GM06990 (cell line): ENCODE measurements around the gene CCDC187.
"Not testable (repeated sequence)": the region's sequence is repeated elsewhere in the genome, so short reads cannot be mapped to it uniquely, and the experiment has no call there.

Source experiments
- DNase-seq: peaks from one replicate; pipeline ENCODE4 v3.0.0-alpha.2; 2011; ENCODE audit not compliant: insufficient read length; ENCODE audit errors: extremely low read depth
- H3K27me3 ChIP-seq: replicated peaks from 2 replicates; pipeline ENCODE4 v1.6.0; 2011; ENCODE audit warnings: low read length; ENCODE audit not compliant: control insufficient read depth, insufficient read depth
- H3K36me3 ChIP-seq: 2 replicates; pipeline ENCODE4 v1.5.1; 2011; ENCODE audit warnings: low read length; ENCODE audit not compliant: control insufficient read depth, insufficient read depth
- H3K4me3 ChIP-seq: replicated peaks from 2 replicates; pipeline ENCODE4 v1.5.1; 2011; ENCODE audit warnings: low read depth, mild to moderate bottlenecking, control low read depth, low read length
- TF ChIP-seq, protein P1 (sequence below): IDR thresholded peaks from 2 replicates; pipeline ENCODE4 v1.5.1; 2011; ENCODE audit warnings: low read length, control low read depth, mild to moderate bottlenecking, inconsistent platforms; ENCODE audit not compliant: insufficient read depth, poor library complexity, severe bottlenecking

CCDC187 gene

DNA sequence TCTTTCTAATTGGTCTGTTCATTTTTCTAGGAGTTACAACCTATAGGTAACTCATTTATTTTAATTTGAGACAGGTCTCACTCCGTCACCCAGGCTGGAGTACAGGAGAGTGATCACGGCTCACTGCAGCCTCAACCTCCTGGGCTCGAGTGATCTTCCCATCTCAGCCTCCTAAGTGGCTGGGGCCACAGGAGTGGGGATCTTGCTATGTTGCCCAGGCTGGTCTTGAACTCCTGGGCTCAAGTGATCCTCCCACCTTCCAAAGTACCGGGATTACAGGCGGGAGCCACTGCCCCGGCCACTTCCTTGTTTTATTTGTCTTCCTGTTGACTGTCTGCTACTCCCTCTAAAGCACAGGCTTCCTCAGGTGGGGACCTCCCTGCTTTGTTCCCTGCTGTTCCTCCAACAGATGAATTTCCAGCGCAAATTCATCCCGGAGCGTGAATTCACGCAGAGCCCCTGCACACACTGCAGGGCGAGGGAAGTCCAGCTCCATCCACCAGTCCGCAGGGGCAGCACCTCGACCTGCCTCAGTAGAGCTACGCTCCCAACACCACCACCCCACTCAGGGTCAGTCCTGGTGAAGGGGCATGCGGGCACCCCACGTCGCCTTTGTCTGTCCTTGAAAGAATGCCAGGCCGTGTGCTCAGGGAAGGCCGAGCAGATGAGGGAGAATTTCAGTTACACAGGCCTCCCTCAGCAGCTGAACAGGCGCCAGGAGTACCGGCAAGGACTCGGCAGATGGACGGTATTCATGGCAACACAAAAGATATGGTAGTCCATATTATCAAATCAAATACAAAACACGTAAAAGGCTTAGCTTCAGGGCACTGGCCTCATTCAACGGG lies 64.5 kb downstream of the CCDC187 start:
- Histone ChIP-seq H3K36me3 (peaks cover 20% of the 10 kb centered on the region), H3K27me3 (no peaks in the 10 kb centered on the region), H3K4me3 (no peak overlapping the region)
- TF ChIP-seq, protein P1, sequence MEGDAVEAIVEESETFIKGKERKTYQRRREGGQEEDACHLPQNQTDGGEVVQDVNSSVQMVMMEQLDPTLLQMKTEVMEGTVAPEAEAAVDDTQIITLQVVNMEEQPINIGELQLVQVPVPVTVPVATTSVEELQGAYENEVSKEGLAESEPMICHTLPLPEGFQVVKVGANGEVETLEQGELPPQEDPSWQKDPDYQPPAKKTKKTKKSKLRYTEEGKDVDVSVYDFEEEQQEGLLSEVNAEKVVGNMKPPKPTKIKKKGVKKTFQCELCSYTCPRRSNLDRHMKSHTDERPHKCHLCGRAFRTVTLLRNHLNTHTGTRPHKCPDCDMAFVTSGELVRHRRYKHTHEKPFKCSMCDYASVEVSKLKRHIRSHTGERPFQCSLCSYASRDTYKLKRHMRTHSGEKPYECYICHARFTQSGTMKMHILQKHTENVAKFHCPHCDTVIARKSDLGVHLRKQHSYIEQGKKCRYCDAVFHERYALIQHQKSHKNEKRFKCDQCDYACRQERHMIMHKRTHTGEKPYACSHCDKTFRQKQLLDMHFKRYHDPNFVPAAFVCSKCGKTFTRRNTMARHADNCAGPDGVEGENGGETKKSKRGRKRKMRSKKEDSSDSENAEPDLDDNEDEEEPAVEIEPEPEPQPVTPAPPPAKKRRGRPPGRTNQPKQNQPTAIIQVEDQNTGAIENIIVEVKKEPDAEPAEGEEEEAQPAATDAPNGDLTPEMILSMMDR, result no peak
- DNase-seq, result no peak

DNA sequence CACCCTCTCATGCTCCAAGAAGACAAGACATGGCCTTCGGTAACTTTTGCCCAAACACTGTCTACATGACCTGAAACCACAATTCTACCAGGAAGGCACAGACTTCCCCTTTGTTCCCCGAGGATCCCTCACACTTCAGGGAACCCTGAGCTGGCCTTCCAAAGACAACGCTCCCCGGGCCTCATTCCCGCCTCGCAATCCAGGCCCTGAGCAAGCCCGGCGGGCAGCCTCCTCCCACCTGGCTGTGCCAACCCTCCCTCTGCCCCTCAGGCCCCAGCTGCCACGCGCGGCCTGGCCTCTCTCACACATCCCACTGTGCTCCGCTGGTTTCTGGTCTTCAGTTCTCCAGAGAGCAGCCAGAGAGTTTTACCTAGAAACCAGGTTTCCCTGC lies 65.6 kb downstream of the CCDC187 start:
- H3K36me3 ChIP-seq, result peaks cover 20% of the 10 kb centered on the region

DNA sequence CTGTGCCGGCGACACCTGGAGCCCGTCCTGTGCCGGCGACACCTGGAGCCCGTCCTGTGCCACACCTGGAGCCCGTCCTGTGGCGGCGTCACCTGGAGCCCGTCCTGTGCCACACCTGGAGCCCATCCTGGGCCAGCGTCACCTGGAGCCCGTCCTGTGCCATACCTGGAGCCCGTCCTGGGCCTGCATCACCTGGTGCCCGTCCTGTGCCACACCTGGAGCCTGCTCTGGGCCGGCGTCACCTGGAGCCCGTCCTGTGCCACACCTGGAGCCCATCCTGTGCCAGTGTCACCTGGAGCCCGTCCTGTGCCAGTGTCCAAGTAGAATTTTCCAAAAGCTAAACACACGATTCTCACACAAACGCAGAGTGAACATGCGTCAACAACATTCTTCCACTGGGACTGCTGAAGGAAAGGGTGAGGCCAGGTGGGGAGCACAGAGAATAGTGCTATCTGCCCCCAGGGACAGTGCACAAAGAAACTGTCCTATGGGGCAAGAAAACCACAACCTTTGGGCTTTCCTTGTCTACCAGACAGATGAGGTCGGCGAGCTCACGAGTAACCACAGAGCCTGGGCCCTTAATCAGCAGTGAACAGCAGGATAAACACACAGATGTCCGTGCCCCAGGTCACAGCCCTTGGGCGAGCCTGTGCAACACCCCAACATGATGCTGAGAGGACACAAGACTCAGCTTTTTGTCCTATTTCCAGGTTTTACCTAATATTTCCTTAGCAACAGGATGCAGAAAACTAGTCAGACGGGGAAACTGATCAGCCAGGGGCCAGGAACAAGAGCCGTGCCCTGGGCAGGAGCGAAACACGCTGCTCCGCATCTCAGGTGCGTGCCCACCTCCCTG lies 66.2 kb downstream of the CCDC187 start:
- H3K4me3 ChIP-seq, result no peak overlapping the region
- DNase-seq, result no peak
- no peaks in the 10 kb centered on the region for H3K27me3 ChIP-seq
- peaks cover 20% of the 10 kb centered on the region for H3K36me3 ChIP-seq
- TF ChIP-seq, protein P1, result no peak

More for the DNA sequence above, 65.6 kb downstream of the CCDC187 start:
- Histone ChIP-seq H3K4me3 (no peak overlapping the region), H3K27me3 (no peaks in the 10 kb centered on the region)
- no peak for DNase-seq
- TF ChIP-seq, protein P1, result no peak

DNA sequence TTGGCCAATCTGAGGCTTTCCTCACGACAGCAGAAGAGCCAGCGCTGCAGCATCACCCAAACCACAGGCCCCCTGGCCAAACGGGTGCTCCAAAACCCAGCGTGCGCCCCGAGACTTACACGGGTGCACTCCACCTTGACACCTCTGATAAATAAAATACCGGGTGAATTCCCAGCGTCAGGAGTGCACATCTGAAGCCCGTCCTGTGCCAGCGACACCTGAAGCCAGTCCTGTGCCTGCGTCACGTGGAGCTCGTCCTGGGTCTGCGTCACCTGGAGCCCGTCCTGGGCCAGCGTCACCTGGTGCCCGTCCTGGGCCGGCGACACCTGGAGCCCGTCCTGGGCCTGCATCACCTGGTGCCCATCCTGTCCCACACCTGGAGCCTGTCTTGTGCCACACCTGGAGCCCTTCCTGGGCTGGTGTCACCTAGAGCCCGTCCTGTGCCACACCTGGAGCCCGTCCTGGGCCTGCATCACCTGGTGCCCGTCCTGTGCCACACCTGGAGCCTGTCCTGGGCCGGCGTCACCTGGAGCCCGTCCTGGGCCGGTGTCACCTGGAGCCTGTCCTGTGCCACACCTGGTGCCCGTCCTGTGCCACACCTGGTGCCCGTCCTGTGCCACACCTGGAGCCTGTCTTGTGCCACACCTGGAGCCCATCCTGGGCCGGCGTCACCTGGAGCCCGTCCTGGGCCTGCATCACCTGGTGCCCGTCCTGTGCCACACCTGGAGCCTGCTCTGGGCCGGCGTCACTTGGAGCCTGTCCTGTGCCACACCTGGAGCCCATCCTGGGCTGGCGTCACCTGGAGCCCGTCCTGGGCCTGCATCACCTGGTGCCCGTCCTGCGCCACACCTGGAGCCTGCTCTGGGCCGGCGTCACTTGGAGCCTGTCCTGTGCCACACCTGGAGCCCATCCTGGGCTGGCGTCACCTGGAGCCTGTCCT lies 67.2 kb downstream of the CCDC187 start:
- not testable (repeated sequence) for H3K4me3 ChIP-seq, DNase-seq, H3K27me3 ChIP-seq
- H3K36me3 ChIP-seq, result peaks cover 21% of the 10 kb centered on the region

DNA sequence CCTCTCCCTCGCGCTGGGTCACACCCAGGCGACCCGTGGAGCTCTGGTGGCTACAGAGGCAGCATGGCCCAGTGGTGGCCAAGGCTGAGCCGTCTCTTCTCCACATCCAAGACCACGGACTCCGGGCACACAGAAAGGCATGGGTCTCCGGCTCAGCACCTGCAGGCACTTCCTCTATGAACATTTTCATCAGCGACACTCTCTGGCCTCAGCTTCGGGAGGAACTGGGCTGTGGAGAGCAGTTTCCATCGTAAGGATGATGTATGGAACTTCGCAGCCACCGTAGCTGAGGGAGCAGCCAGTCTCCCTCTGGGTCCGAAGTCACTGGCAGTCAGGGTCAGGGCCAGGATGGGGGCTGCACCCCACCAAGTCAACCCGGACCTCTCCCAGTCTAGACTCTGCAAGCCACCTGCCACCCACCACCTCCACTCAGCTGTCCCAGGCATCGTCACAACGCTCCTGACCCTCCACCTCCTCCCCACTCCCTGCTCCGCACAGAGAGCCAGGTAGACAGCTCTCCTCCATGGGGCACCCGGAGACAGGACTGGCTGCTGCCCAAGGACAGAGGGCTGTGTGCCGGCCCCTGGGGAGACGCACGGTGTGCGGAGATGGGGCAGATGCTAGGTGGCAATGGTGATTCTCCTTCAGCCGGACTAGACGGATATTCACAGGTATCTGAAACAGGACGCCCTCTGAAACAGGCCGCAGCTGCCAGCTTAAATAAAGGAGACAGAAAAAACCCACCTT lies 68.0 kb downstream of the CCDC187 start:
- Histone ChIP-seq H3K36me3 (peaks cover 18% of the 10 kb centered on the region), H3K4me3 (no peak overlapping the region), H3K27me3 (no peaks in the 10 kb centered on the region)
- no peak for DNase-seq
- TF ChIP-seq, protein P1, result no peak
